ENCODE data around the gene CCL24. TPM values are rescaled to one million over a fixed set of nuclear protein-coding genes. Genes with fewer than 3 reads are reported as not detected.
"Not testable (repeated sequence)": the region's sequence is repeated elsewhere in the genome, so short reads cannot be mapped to it uniquely, and the experiment has no call there.

Gene CCL24
- total RNA-seq, 1 donor from 2014 or later: not detected

DNA sequence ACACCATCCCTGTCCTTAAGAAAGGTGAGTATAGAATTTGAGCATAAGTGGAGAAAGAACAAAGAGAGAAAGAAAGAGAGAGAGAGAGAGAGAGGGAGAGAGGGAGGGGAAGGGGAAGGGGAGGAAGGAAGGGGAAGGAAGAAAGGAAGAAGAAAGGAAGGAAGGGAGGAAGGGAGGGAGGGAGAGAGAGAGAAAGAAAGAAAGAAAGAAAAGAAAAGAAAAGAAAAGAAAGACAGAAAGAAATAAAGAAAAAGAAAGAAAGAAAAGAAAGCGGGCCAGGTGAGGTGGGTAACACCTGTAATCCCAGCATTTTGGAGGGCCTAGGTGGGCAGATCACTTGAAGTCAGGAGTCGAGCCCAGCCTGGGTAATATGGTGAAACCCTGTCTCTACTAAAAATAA lies 19.9 kb downstream of the CCL24 start:
- H3K27ac Mint-ChIP-seq (ENCODE audit: unreplicated experiment): no peak overlapping the region
- DNase-seq (ENCODE audit: low read depth, low spot score): no peak
- TF ChIP-seq, protein P1, sequence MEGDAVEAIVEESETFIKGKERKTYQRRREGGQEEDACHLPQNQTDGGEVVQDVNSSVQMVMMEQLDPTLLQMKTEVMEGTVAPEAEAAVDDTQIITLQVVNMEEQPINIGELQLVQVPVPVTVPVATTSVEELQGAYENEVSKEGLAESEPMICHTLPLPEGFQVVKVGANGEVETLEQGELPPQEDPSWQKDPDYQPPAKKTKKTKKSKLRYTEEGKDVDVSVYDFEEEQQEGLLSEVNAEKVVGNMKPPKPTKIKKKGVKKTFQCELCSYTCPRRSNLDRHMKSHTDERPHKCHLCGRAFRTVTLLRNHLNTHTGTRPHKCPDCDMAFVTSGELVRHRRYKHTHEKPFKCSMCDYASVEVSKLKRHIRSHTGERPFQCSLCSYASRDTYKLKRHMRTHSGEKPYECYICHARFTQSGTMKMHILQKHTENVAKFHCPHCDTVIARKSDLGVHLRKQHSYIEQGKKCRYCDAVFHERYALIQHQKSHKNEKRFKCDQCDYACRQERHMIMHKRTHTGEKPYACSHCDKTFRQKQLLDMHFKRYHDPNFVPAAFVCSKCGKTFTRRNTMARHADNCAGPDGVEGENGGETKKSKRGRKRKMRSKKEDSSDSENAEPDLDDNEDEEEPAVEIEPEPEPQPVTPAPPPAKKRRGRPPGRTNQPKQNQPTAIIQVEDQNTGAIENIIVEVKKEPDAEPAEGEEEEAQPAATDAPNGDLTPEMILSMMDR (conservative IDR thresholded peaks at IDR 0.05): no peak
- H3K4me3 Mint-ChIP-seq: no peak overlapping the region
- no peaks in the 10 kb centered on the region for H3K36me3 Mint-ChIP-seq (ENCODE audit: low read depth)
- no peaks in the 10 kb centered on the region for H3K27me3 Mint-ChIP-seq (ENCODE audit: low read depth)
- H3K9me3 Mint-ChIP-seq: no peaks in the 10 kb centered on the region
- H3K4me1 Mint-ChIP-seq: peaks cover 11% of the 10 kb centered on the region

DNA sequence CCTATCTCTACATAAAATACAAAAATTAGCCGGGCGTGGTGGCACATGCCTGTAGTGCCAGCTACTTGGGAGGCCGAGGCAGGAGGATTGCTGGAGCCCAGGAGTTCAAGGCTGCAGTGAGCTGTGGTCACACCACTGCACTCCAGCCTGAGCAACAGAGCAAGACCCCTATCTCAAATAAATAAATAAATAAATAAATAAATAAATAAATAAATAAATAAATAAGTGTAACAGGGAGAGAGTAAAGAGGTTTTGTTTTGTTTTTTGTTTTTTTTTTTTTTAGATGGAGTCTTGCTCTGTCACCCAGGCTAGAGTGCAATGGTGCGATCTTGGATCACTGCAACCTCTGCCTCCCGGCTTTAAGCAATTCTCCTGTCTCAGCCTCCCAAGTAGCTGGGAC lies 21.0 kb downstream of the CCL24 start:
- DNase-seq (ENCODE audit: low read depth, low spot score); H3K4me3 Mint-ChIP-seq; H3K9me3 Mint-ChIP-seq; H3K27ac Mint-ChIP-seq (ENCODE audit: unreplicated experiment); H3K36me3 Mint-ChIP-seq (ENCODE audit: low read depth); H3K27me3 Mint-ChIP-seq (ENCODE audit: low read depth): not testable (repeated sequence)
- peaks cover 11% of the 10 kb centered on the region for H3K4me1 Mint-ChIP-seq

DNA sequence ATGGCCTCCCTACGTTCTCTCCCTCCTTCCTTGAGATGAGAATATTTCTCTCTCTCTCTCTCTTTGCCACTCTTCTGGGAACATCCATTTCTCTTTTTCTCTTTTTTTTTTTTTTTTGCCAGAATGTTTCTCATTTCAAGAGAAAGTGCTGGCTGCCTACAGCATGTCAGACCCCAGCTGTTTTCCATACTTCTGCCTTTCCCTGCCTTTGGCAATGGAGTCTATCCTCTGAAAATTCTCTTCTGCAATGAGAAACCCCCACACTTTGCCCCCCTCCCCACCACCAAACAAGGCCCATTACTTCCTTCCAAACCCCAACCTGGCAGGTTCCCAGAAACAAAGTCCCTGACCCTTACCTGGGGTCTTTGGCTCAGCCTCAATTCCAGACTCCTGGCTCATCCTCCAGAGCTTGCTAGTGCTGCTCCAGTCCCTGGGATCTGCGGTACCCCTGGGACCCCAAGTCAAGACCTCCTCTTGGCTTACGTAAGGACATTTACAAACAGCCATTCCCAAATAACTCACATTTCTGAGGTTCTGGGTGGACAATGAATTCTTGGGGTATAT lies 24.2 kb downstream of the CCL24 start:
- TF ChIP-seq, protein P1 (conservative IDR thresholded peaks at IDR 0.05): no peak
- no peak overlapping the region for H3K27ac Mint-ChIP-seq (ENCODE audit: unreplicated experiment)
- peaks cover 4% of the 10 kb centered on the region for H3K4me1 Mint-ChIP-seq
- DNase-seq (ENCODE audit: low read depth, low spot score): no peak
- no peaks in the 10 kb centered on the region for H3K27me3 Mint-ChIP-seq (ENCODE audit: low read depth)
- no peak overlapping the region for H3K4me3 Mint-ChIP-seq
- H3K36me3 Mint-ChIP-seq (ENCODE audit: low read depth): no peaks in the 10 kb centered on the region
- no peaks in the 10 kb centered on the region for H3K9me3 Mint-ChIP-seq

DNA sequence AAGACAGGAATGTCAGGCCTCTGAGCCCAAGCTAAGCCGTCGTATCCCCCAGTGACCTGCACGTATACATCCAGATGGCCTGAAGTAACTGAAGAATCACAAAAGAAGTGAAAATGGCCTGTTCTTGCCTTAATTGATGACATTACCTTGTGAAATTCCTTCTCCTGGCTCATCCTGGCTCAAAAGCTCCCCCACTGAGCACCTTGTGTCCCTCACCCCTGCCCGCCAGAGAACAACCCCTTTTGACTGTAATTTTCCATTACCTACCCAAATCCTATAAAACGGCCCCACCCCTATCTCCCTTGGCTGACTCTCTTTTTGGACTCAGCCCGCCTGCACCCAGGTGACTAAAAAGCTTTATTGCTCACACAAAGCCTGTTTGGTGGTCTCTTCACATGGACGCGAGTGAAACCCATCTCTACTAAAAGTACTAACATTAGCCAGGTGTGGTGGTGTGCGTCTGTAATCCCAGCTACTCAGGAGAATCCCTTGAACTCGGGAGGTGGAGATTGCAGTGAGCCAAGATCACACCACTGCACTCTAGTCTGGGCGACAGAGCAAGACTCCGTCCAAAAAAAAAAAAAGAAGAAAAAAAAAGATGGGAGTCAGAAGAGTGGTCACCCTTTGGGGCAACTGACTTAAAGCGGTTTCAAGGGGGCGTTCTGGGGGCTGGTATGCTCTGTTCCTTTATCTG lies 25.3 kb downstream of the CCL24 start:
- not testable (repeated sequence) for H3K4me3 Mint-ChIP-seq; H3K36me3 Mint-ChIP-seq (ENCODE audit: low read depth); H3K9me3 Mint-ChIP-seq; H3K4me1 Mint-ChIP-seq; H3K27me3 Mint-ChIP-seq (ENCODE audit: low read depth); DNase-seq (ENCODE audit: low read depth, low spot score); H3K27ac Mint-ChIP-seq (ENCODE audit: unreplicated experiment)

DNA sequence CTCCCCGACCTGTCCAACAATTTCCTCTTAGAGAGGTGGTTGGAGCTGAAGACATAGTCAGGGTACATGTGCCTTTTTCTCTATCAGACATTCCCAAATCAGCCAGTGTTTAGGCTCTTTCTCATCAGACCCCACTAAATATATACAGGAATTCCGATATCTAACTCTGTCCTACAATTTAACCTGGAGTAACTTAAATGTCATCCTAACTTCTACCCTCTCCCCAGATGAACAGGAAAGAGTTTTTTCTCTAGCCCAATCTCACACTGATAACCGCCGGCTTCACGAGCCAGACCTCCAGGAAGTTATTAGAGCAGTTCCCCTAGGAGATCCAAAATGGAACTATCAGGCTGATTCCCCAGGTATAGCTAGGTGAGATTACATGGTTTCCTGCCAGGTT lies 30.5 kb downstream of the CCL24 start:
- H3K27ac Mint-ChIP-seq (ENCODE audit: unreplicated experiment); DNase-seq (ENCODE audit: low read depth, low spot score); H3K4me1 Mint-ChIP-seq; H3K9me3 Mint-ChIP-seq; H3K4me3 Mint-ChIP-seq; H3K36me3 Mint-ChIP-seq (ENCODE audit: low read depth): not testable (repeated sequence)
- H3K27me3 Mint-ChIP-seq (ENCODE audit: low read depth): peaks cover 12% of the 10 kb centered on the region

DNA sequence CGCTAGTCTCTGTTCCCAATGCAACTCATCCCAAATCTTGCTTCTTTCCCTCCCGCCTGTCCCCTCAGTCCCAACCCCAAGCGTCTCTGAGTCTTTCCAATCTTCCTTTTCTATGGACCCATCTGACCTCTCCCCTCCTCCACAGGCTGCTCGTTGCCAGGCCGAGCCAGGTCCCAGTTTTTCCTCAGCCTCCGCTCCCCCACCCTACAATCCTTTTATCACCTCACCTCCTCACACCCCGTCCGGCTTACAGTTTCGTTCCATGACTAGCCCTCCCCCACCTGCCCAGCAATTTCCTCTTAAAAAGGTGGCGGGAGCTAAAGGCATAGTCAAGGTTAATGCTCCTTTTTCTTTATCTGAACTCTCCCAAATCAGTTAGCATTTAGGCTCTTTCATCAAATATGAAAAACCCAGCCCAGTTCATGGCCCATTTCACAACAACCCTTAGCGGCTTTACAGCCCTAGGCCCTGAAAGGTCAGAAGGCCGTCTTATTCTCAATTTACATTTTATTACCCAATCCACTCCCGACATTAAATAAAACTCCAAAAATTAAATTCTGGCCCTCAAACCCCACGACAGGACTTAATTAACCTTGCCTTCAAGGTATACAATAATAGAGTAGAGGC lies 32.8 kb downstream of the CCL24 start:
- DNase-seq (ENCODE audit: low read depth, low spot score); H3K9me3 Mint-ChIP-seq; H3K27ac Mint-ChIP-seq (ENCODE audit: unreplicated experiment); H3K4me1 Mint-ChIP-seq; H3K36me3 Mint-ChIP-seq (ENCODE audit: low read depth); H3K4me3 Mint-ChIP-seq: not testable (repeated sequence)
- peaks cover 12% of the 10 kb centered on the region for H3K27me3 Mint-ChIP-seq (ENCODE audit: low read depth)

DNA sequence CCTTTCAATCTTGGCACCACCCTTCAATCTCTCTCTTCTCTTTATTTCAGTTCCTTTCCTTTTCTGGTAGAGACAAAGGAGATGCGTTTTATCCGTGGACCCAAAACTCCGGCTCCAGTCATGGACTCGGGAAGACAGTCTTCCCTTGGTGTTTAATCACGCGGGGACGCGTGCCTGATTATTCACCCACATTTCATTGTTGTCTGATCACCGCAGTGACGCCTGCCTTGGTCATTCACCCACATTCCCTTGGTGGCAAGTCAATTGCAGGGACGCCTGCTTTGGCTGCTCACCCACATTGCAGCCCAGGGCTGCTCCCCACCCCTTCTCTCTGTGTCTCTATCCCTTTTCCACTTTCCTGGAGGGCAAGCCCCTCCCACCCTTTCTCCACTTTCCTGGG lies 34.1 kb downstream of the CCL24 start:
- H3K4me3 Mint-ChIP-seq; DNase-seq (ENCODE audit: low read depth, low spot score); H3K4me1 Mint-ChIP-seq; H3K27ac Mint-ChIP-seq (ENCODE audit: unreplicated experiment); H3K36me3 Mint-ChIP-seq (ENCODE audit: low read depth); H3K9me3 Mint-ChIP-seq: not testable (repeated sequence)
- peaks cover 12% of the 10 kb centered on the region for H3K27me3 Mint-ChIP-seq (ENCODE audit: low read depth)

DNA sequence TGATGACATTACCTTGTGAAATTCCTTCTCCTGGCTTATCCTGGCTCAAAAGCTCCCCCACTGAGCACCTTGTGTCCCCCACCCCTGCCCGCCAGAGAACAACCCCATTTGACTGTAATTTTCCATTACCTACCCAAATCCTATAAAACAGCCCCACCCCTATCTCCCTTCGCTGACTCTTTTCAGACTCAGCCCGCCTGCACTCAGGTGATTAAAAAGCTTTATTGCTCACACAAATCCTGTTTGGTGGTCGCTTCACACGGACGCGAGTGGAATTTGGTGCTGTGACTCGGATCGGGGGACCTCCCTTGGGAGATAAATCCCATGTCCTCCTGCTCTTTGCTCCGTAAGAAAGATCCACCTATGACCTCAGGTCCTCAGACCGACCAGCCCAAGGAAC lies 34.6 kb downstream of the CCL24 start:
- not testable (repeated sequence) for DNase-seq (ENCODE audit: low read depth, low spot score); H3K27ac Mint-ChIP-seq (ENCODE audit: unreplicated experiment); H3K4me1 Mint-ChIP-seq; H3K36me3 Mint-ChIP-seq (ENCODE audit: low read depth); H3K9me3 Mint-ChIP-seq; H3K4me3 Mint-ChIP-seq
- peaks cover 12% of the 10 kb centered on the region for H3K27me3 Mint-ChIP-seq (ENCODE audit: low read depth)
